Activated CD4-positive, CD25-positive, alpha-beta regulatory T cell treated with anti-CD3 and anti-CD28 coated beads, Interleukin-2, amount 50 U/mL, for 24 hours (primary cell): Measurements from ENCODE around the gene RARRES2.
"Not testable (repeated sequence)": the region's sequence is repeated elsewhere in the genome, so short reads cannot be mapped to it uniquely, and the experiment has no call there.

Source experiments
- ATAC-seq, 2 donors: fragments of 150-1000 bp; cut with Tn5 transposase; one replicate each; pipeline ENCODE4 v1.10.0; 2021; ENCODE audit warnings: mild to moderate bottlenecking in 1 of 2, moderate library complexity in 1 of 2

The RARRES2 gene

GRCh38 chr7:150341263-150342120 lies at the start of gene RARRES2:
Gene RARRES2 (minus strand): TSS chr7:150341629. CDS start chr7:150340609, 1,020 bp downstream.
- no peak for ATAC-seq

- no peak for ATAC-seq
Measured at GRCh38 chr7:150390205-150390604, 48.8 kb upstream of the RARRES2 start.

GRCh38 chr7:150389532-150389816 lies 48.0 kb upstream of the RARRES2 start:
- peak in 1 of 2 donors; percentile 38 for ATAC-seq

GRCh38 chr7:150388709-150389531 lies 47.5 kb upstream of the RARRES2 start:
- no peak for ATAC-seq

- ATAC-seq, result no peak
Measured at GRCh38 chr7:150388306-150388705, 46.9 kb upstream of the RARRES2 start.

- not testable (repeated sequence) for ATAC-seq
Measured at GRCh38 chr7:150385884-150386283, 44.5 kb upstream of the RARRES2 start.

GRCh38 chr7:150385302-150385723 lies 43.9 kb upstream of the RARRES2 start:
- ATAC-seq, result no peak

- no peak for ATAC-seq
Measured at GRCh38 chr7:150384406-150385301, 43.2 kb upstream of the RARRES2 start.

GRCh38 chr7:150383710-150384397 lies 42.4 kb upstream of the RARRES2 start:
- ATAC-seq, result no peak

- no peak for ATAC-seq
Measured at GRCh38 chr7:150382844-150383225, 41.4 kb upstream of the RARRES2 start.

- no peak for ATAC-seq
Measured at GRCh38 chr7:150382123-150382843, 40.9 kb upstream of the RARRES2 start.

- no peak for ATAC-seq
Measured at GRCh38 chr7:150381785-150382122, 40.3 kb upstream of the RARRES2 start.

GRCh38 chr7:150381096-150381495 lies 39.7 kb upstream of the RARRES2 start:
- no peak for ATAC-seq

- no peak for ATAC-seq
Measured at GRCh38 chr7:150380463-150380862, 39.0 kb upstream of the RARRES2 start.

- ATAC-seq, result peak in 1 of 2 donors; percentile 0
Measured at GRCh38 chr7:150379441-150380379, 38.3 kb upstream of the RARRES2 start.

- peak; percentile 98 for ATAC-seq
Measured at GRCh38 chr7:150378853-150379440, 37.5 kb upstream of the RARRES2 start, which contains the start of gene ZNF775. Gene ZNF775 (plus strand): TSS chr7:150379330. CDS start chr7:150388471, 9,141 bp downstream.

- no peak for ATAC-seq
Measured at GRCh38 chr7:150378115-150378852, 36.9 kb upstream of the RARRES2 start.

GRCh38 chr7:150377635-150378034 lies 36.2 kb upstream of the RARRES2 start:
- no peak for ATAC-seq

GRCh38 chr7:150377196-150377595 lies 35.8 kb upstream of the RARRES2 start:
- ATAC-seq, result no peak
